Astrocyte (in vitro differentiated cells and primary cell): ENCODE data around the gene ABCG5. TPM values are rescaled to one million over a fixed set of nuclear protein-coding genes. Genes with fewer than 3 reads are reported as not detected.

Experiments used
- DNase-seq: peaks from one replicate; pipeline ENCODE4 v3.0.0-alpha.2; 2010; ENCODE audit warnings: low read depth
- FAIRE-seq: peaks from 2 replicates; lab custom pipeline; 2011; peaks lifted over from hg19 to GRCh38; lab: Jason Lieb, UNC
- H2AFZ ChIP-seq: 2 replicates; pipeline ENCODE4 v1.6.0; 2012; ENCODE audit warnings: low read depth, low read length, inconsistent platforms
- H3K27ac ChIP-seq: 2 replicates; pipeline ENCODE4 v1.5.1; 2011; ENCODE audit warnings: low read depth, low read length, inconsistent platforms
- H3K27me3 ChIP-seq: 2 replicates; pipeline ENCODE4 v1.6.0; 2011; ENCODE audit warnings: low read length, inconsistent platforms; ENCODE audit not compliant: insufficient read depth
- H3K36me3 ChIP-seq: 2 replicates; pipeline ENCODE4 v1.5.1; 2011; ENCODE audit warnings: low read length, inconsistent platforms; ENCODE audit not compliant: insufficient read depth
- H3K4me1 ChIP-seq: 2 replicates; pipeline ENCODE4 v1.5.1; 2011; ENCODE audit warnings: low read length, inconsistent platforms; ENCODE audit not compliant: insufficient read depth
- H3K4me2 ChIP-seq: 2 replicates; pipeline ENCODE4 v1.6.0; 2012; ENCODE audit warnings: low read length, inconsistent platforms
- H3K4me3 ChIP-seq: 2 replicates; pipeline ENCODE4 v1.5.1; 2011; ENCODE audit warnings: low read depth, mild to moderate bottlenecking, low read length, inconsistent platforms; ENCODE audit not compliant: insufficient read depth
- H3K79me2 ChIP-seq: 2 replicates; pipeline ENCODE4 v1.6.0; 2012; ENCODE audit warnings: mild to moderate bottlenecking, low read length, inconsistent platforms; ENCODE audit not compliant: insufficient read depth
- H3K9ac ChIP-seq: 2 replicates; pipeline ENCODE4 v1.6.0; 2012; ENCODE audit warnings: mild to moderate bottlenecking, low read length, inconsistent platforms
- H3K9me3 ChIP-seq: 2 replicates; pipeline ENCODE4 v1.5.1; 2012; ENCODE audit warnings: low read depth, mild to moderate bottlenecking, low read length, inconsistent platforms; ENCODE audit not compliant: insufficient read depth
- H4K20me1 ChIP-seq: 2 replicates; pipeline ENCODE4 v1.6.0; 2012; ENCODE audit warnings: low read length, inconsistent platforms; ENCODE audit not compliant: insufficient read depth
- H3K27ac Mint-ChIP-seq: one replicate; pipeline ENCODE4 v1.8.0; 2021; ENCODE audit warnings: mild to moderate bottlenecking, mixed read lengths; ENCODE audit not compliant: unreplicated experiment
- H3K27me3 Mint-ChIP-seq: one replicate; pipeline ENCODE4 v1.8.0; 2021; ENCODE audit warnings: low read depth, mixed read lengths; ENCODE audit not compliant: unreplicated experiment
- H3K36me3 Mint-ChIP-seq: one replicate; pipeline ENCODE4 v1.8.0; 2021; ENCODE audit warnings: low read depth, mixed read lengths; ENCODE audit not compliant: unreplicated experiment
- H3K4me1 Mint-ChIP-seq: one replicate; pipeline ENCODE4 v1.8.0; 2021; ENCODE audit warnings: low read depth, mixed read lengths; ENCODE audit not compliant: unreplicated experiment
- H3K4me3 Mint-ChIP-seq: one replicate; pipeline ENCODE4 v1.8.0; 2021; ENCODE audit warnings: mild to moderate bottlenecking, moderate library complexity, mixed read lengths; ENCODE audit not compliant: unreplicated experiment
- H3K9me3 Mint-ChIP-seq: one replicate; pipeline ENCODE4 v1.8.0; 2021; ENCODE audit warnings: mild to moderate bottlenecking, mixed read lengths; ENCODE audit not compliant: unreplicated experiment
- CTCF ChIP-seq: IDR thresholded peaks from 2 replicates; pipeline ENCODE4 v1.5.1; 2011; ENCODE audit warnings: low read depth, mild to moderate bottlenecking, inconsistent platforms, low read length, moderate library complexity; ENCODE audit not compliant: insufficient read depth
- EZH2 ChIP-seq: IDR thresholded peaks from 2 replicates; pipeline ENCODE4 v1.6.1; 2012; ENCODE audit warnings: mild to moderate bottlenecking, low read length, inconsistent platforms; ENCODE audit not compliant: insufficient read depth
- total RNA-seq: library from RNA; stranded (reverse); gene quantifications from 2 replicates; pipeline ENCODE4 v1.2.1, GENCODE V29; 2021

ABCG5 gene
- total RNA-seq, 1 donor from 2014 or later: not detected

- H3K4me1 ChIP-seq: no peaks in the 10 kb centered on the region
- Mint-ChIP-seq H3K4me1 (no peaks in the 10 kb centered on the region), H3K27ac (no peak overlapping the region), H3K4me3 (no peak overlapping the region), H3K9me3 (peaks cover 15% of the 10 kb centered on the region), H3K36me3 (peaks cover 6% of the 10 kb centered on the region), H3K27me3 (peaks cover 49% of the 10 kb centered on the region)
- no peaks in the 10 kb centered on the region for H3K9me3 ChIP-seq
- H2AFZ ChIP-seq: no peak overlapping the region
- no peak overlapping the region for H3K4me3 ChIP-seq
- no peaks in the 10 kb centered on the region for H4K20me1 ChIP-seq
- no peak for TF ChIP-seq CTCF
- no peak for TF ChIP-seq EZH2
- FAIRE-seq (no peak), DNase-seq (no peak)
- H3K79me2 ChIP-seq: no peaks in the 10 kb centered on the region
- peaks cover 26% of the 10 kb centered on the region for H3K27me3 ChIP-seq
- no peak overlapping the region for H3K27ac ChIP-seq
- no peak overlapping the region for H3K4me2 ChIP-seq
- H3K9ac ChIP-seq: no peak overlapping the region
- H3K36me3 ChIP-seq: no peaks in the 10 kb centered on the region
These were observed 13.6 kb upstream of the ABCG5 start for GRCh38 chr2:43852196-43852730.

- Histone ChIP-seq H3K27me3 (peaks cover 23% of the 10 kb centered on the region), H2AFZ (no peak overlapping the region), H3K4me2 (no peak overlapping the region), H3K9ac (no peak overlapping the region), H3K36me3 (no peaks in the 10 kb centered on the region), H3K4me1 (no peaks in the 10 kb centered on the region), H3K9me3 (no peaks in the 10 kb centered on the region), H4K20me1 (no peaks in the 10 kb centered on the region), H3K27ac (no peak overlapping the region), H3K79me2 (no peaks in the 10 kb centered on the region), H3K4me3 (no peak overlapping the region)
- Mint-ChIP-seq H3K36me3 (peaks cover 5% of the 10 kb centered on the region), H3K9me3 (peaks cover 13% of the 10 kb centered on the region), H3K4me3 (no peak overlapping the region), H3K4me1 (no peaks in the 10 kb centered on the region), H3K27me3 (peaks cover 49% of the 10 kb centered on the region), H3K27ac (no peak overlapping the region)
- FAIRE-seq (no peak), DNase-seq (no peak)
- TF ChIP-seq CTCF (no peak), EZH2 (no peak)
These were observed 12.7 kb upstream of the ABCG5 start for GRCh38 chr2:43851011-43851980.
